GM19240 (cell line): ENCODE measurements around the gene PKD1L1.
A peak's percentile ranks its signal among the peaks of the same experiment; 100 is the strongest.
"Not testable (repeated sequence)": the region's sequence is repeated elsewhere in the genome, so short reads cannot be mapped to it uniquely, and the experiment has no call there.

Source experiments
- DNase-seq: peaks from one replicate; pipeline ENCODE4 v3.0.0; 2011; ENCODE audit warnings: low spot score; ENCODE audit not compliant: insufficient read length

The PKD1L1 gene

DNA sequence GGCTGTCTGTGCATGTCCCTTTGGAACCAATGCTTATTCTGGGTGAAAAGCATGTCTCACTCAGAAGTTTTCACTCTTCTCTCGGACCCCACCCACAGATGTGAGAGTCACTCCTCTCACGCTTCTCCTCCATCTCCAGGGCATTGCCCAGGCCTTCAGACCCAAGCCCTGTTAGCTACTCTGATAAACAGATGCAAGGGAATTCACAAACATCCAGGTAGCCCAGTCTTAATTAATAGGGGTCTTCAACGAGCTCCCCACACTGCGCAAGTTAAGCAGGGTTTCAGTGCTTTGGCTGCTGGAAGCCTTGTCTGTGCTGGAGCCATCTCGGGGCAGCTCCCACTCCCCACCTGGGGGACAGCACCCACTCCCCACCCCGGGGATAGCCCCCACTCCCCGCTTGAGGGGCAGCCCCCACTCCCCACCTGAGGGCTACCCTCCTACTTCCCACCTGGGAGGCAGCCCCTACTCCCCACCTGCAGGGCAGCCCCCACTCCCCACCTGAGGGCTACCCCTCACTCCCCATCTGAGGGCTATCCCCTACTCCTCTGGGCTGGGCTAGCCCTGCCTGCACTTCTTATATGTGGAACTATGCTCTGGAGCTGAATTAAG lies 8.7 kb downstream of the PKD1L1 start:
- DNase-seq = no peak

DNA sequence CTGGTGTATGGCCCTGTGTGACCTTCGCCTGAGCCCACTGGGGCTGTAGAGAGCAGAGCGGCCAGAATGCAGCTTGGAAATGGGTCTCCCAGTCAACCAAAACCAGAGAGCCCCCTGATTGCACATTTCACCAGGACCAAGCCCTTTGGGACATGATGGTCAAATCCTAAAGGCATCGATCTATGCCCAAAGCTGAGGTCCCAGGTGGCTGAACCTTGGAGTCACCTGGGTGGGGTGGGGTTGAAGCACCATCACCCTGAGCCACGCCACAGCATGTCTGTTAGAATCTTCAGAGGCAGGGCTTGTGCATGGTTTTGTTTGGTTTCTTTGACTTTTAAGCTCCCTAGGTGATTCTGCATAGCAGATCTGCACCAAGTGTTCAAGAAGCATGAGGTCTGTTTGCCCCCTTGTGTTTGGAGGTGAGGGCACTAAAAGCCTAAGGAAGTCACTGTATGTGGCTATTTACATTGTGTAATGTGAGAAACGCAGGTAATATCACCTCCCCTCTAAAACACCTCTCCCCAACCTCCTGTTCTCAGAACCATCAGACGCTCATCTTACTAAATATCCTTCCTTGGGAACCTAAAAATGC lies 9.6 kb downstream of the PKD1L1 start:
- no peak for DNase-seq

GRCh38 chr7:47937711-47938573 lies 10.3 kb downstream of the PKD1L1 start:
- no peak for DNase-seq

DNA sequence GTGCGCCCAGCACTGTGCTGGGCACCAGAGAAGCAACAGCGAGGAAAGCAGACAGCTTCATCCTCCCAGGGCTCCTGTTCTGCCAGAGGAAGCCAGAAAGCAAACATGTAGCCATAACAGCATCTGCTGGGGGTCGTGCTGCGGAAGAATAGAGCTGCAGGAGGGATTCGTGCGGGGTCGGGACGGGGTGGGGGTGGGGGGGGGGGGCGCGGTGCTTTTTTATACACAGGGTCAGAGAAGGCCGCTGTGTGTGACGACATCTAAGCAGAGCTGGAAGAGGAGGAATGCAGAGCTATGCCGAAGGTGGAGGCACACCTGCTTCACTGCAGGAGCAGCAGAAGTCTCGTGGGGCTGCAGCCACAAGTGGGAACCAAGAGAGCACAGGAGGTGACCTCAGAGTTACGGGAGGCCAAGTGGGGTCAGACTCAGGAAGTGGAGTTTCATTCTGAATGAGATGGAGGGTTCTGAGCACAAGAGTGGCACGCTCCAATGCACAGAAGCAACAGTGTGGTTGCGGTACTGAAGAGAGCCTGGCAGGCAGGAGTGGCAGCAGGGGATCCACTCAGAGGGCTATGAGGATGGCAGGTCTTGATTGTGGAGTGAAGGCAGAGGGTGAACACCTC lies 11.1 kb downstream of the PKD1L1 start:
- peak; percentile 69 for DNase-seq

GRCh38 chr7:47936323-47936722 lies 11.9 kb downstream of the PKD1L1 start:
- DNase-seq = no peak

GRCh38 chr7:47935336-47935735 lies 12.9 kb downstream of the PKD1L1 start:
- DNase-seq = no peak

GRCh38 chr7:47934831-47935230 lies 13.4 kb downstream of the PKD1L1 start:
- no peak for DNase-seq

DNA sequence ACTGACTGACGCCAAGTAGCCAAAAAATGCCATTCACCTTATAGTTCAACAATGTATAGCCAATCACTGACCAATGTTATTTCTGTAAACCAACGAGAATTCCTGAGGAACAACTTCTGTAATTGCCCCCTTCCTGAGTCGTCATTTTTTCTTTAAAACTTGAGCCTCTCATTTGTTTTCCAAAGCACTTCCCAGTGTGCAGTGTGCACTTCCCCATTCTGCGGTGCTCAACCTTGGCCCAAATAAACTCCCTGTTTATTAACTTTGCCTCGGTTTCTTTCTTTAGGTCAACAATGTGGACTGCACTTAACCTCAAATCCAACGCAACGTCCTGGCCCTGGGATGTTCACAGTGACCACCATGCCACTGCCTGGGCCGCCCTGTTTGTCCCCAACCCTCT lies 15.1 kb downstream of the PKD1L1 start:
- no peak for DNase-seq

DNA sequence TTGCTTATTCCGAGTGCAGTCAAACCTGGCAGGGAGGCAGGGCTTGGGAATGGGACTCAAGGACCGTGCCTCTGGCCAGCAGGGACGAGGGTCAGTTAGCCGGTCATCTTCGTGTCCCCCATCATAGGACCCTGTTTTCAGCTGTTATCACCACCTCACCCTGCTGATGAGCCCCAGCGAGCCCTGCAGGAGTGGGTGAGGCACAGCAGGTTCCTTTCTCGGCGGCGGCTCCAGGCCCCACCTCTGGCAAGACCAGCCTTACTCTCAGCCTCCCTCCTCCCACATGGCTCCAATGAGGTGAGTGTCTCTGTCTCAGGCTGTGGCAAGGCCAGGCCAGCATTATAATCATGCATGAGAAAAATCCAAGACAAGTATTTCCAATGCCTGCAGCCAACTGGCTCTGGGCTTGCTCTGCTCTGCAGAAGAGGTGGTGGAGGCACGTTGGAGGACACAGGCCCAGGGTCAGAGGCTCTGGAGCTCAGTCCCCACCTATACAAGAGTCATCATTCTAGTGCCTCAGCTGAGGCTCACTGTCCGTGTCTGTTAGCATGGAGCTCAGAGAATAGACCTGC lies 15.7 kb downstream of the PKD1L1 start:
- DNase-seq = no peak

DNA sequence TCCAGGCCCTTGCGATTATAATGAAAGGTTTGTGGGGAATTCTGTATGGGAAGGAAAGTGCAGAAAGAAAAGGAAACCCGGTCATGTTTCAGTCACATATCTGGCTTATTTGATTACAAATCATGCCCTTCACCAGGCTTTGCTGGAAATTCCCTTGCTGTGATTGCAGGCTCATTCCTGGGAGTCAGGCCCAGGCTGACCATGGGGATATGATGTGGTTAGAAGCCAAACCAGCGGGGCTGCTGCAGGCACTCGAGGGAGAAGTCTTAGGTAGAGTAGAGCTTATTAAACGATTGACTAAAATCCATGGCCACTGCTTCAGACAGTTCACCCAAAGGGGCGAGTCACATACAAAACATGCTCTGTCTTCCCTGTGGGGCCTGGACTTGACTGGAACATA lies 16.2 kb downstream of the PKD1L1 start:
- no peak for DNase-seq

- DNase-seq = no peak
These were observed 17.0 kb downstream of the PKD1L1 start for GRCh38 chr7:47931005-47932004.

- no peak for DNase-seq
These were observed 24.0 kb downstream of the PKD1L1 start for GRCh38 chr7:47924266-47924665.

DNA sequence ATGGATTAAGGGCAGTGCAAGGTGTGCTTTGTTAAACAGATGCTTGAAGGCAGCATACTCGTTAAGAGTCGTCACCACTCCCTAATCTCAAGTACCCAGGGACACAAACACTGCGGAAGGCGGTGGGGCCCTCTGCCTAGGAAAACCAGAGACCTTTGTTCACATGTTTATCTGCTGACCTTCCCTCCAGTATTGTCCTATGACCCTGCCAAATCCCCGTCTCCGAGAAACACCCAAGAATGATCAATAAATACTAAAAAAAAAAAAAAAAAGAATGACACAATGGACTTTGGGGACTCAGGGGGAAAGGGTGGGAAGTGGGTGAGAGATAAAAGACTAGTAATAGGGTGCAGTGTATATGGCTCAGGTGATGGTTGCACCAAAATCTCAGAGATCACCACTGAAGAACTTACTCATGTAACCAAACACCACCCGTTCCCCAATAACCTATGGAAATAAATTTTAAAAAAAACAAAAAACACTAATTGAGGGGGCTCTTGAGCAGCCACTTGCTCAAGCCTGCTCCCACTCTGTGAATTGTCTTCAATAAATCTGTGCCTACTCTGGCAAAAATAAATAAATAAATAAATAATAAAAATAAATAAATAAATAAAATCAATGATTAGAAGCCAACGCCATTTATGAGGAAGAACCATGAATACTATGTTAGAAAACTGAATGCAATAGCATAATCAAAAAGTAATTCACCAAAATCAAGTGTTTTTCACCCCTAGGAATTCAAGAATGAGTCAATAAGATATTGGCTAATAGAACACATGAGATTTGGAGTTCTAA lies 25.0 kb downstream of the PKD1L1 start:
- DNase-seq = not testable (repeated sequence)

DNA sequence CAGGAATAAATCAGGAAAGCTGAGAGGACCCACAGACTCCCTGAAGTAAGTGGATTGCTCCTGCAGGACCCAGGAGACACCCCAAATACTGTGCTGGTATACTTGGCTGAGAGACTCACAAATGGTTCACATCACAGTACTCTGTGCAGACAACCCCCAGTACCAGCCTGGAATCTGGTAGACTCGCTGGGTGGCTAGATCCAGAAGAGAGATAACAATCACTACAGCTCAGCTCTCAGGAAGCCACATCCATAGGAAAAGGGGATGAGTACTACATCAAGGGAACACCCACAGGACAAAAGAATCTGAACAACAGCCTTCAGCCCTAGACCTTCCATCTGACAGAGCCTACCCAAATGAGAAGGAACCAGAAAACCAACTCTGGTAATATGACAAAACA lies 31.8 kb downstream of the PKD1L1 start:
- DNase-seq = not testable (repeated sequence)

DNA sequence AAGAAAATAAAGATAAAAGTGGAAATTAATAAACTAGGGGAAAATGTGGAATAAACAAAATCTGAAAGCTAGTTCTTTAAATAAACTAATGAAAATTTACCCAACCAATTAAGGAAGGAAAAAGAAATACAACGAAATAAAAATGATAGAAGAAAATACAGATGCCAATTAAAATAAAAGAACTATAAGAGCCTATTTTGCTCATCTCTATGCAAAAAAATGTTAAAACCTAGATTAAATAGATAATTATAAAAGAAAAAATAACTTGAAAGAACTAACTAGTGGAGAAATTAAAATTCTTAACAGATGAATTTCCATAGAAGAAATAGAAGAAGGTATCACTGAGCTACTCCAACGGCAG lies 32.7 kb downstream of the PKD1L1 start:
- no peak for DNase-seq

DNA sequence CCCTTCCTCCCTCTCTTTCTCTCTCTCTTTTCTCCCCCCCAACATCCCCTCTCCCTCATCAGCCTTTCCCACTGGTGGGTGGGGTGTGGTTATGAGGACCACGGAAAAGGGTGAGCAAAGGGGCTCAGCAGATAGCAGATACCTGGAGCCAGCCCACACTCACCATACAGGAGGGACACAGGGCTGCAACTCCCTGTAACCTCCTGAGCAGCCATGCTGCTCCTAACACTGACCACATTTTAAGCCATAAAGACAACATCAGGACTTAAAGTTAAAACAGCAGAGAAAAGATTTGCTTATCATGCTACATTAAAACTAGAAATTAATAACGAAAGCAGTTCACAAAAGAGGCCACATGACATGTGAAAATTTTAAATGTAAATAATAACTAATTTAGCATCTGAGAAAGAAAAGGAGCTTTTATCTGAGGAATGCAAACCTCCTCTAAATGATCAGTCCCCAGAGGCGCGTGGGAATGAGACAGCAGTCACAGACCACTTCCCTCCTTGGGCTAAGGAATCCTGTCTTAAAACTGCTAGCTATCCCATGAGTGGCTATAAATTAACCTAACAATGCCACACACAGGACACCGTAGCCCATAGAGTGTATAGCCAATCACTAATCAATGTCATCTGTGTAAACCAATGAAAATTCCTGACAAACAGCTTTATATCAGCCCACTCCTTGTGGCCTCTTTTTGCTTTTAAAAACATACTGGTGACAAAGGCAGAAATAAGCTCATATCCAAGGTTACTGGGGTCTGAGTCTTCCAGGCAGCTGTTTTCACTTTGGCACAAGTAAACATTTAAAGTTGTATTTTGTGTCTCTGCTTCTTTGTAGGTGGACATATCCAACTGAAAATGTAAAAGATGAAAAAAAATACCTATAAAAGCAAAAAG lies 33.3 kb downstream of the PKD1L1 start:
- no peak for DNase-seq

DNA sequence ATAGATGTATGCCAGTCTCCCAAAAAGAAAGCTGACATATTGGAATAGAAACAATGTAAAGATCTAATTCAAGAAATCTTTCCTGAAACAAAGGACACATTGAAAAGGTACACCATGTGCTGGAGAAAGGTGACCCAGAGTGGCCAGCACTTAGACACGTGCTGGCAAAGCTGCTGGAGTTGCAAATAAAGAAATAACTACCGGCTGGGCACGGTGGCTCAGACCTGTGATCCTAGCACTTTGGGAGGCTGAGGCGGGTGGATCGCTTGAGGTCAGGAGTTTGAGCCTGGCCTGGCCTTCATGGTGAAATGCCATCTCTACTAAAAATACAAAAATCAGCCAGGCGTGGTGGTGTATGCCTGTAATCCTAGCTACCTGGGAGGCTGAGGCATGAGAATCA lies 35.9 kb downstream of the PKD1L1 start:
- no peak for DNase-seq

DNA sequence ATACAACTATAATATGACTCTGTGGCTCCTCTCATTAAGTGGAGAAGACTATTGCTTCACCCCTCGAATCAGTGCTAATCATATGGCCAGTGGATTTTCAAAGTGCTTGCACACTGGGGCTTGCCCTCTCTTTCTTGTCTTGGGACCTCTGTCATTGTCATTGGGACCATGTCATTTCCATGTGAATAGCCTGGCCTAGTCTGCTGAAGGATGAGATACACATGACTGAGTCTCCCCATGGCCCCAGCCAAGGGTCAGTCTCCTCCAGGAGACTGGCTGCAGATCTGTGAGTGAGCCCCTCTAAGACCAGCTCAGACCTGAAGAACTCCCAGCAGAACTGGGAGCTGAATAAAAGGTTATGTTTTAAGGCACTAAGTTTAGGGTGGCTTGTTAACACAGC lies 39.5 kb downstream of the PKD1L1 start:
- DNase-seq = no peak
